D721Med (cell line): ENCODE measurements around the gene PLD1.

ENCODE experiments used
- DNase-seq: peaks from one replicate; pipeline ENCODE4 v3.0.0; 2011; ENCODE audit warnings: low spot score; ENCODE audit not compliant: insufficient read length
- FAIRE-seq: peaks from 2 replicates; lab custom pipeline; 2011; peaks lifted over from hg19 to GRCh38; lab: Jason Lieb, UNC
- CTCF ChIP-seq: IDR thresholded peaks from 2 replicates; pipeline ENCODE4 v1.5.1; 2012; ENCODE audit warnings: mild to moderate bottlenecking, control low read depth; ENCODE audit not compliant: insufficient read depth; ENCODE audit errors: missing control alignments

PLD1 gene

GRCh38 chr3:171614318-171614921 is 195.9 kb downstream of the PLD1 start:
- FAIRE-seq (no peak), DNase-seq (no peak)
- peak; percentile 41 for TF ChIP-seq CTCF

GRCh38 chr3:171607452-171607851 is 202.8 kb downstream of the PLD1 start:
- FAIRE-seq: no peak
- TF ChIP-seq CTCF: no peak
- no peak for DNase-seq

GRCh38 chr3:171606151-171606751 is 204.0 kb downstream of the PLD1 start:
- TF ChIP-seq CTCF: no peak
- DNase-seq (no peak), FAIRE-seq (no peak)

GRCh38 chr3:171604370-171604769 is 205.9 kb downstream of the PLD1 start:
- no peak for TF ChIP-seq CTCF
- DNase-seq: no peak
- no peak for FAIRE-seq

GRCh38 chr3:171602072-171602471 is 208.2 kb downstream of the PLD1 start:
- no peak for DNase-seq
- FAIRE-seq: no peak

GRCh38 chr3:171600030-171600429 is 210.3 kb downstream of the PLD1 start:
- DNase-seq: no peak
- FAIRE-seq: no peak
- TF ChIP-seq CTCF: no peak

More at GRCh38 chr3:171602072-171602471, 208.2 kb downstream of the PLD1 start:
- no peak for TF ChIP-seq CTCF

- FAIRE-seq (no peak), DNase-seq (no peak)
- no peak for TF ChIP-seq CTCF
These were observed 211.3 kb downstream of the PLD1 start for GRCh38 chr3:171598990-171599389.
